Upper lobe of left lung (tissue), 4 donors: ENCODE data around the gene TTLL12.

Source experiments
- CTCF ChIP-seq, 6 experiments: fragments of 450-650 bp in 4 of 6; fragments of 200-600 bp in 2 of 6; sonication (generic) in 2 of 6; IDR thresholded peaks; one replicate each; pipeline ENCODE4 v1.5.1; 2016 to 2019; ENCODE audit warnings: antibody characterized with exemption in 6 of 6
- EP300 ChIP-seq, 4 donors: sonication (generic); formaldehyde crosslinking; IDR thresholded peaks; one replicate each; pipeline ENCODE4 v1.5.1; 2017; ENCODE audit warnings: antibody characterized with exemption in 4 of 4, control low read depth in 2 of 4
- POLR2A ChIP-seq, 4 donors: fragments of 450-650 bp; IDR thresholded peaks; one replicate each; pipeline ENCODE4 v1.5.1; 2016 to 2017; ENCODE audit warnings: antibody characterized with exemption in 4 of 4, mild to moderate bottlenecking in 2 of 4
- POLR2AphosphoS5 ChIP-seq, 2 donors: sonication (generic); formaldehyde crosslinking; IDR thresholded peaks; one replicate each; pipeline ENCODE4 v1.5.1; 2017; ENCODE audit warnings: antibody characterized with exemption in 2 of 2

GRCh38 chr22:43209523-43209890 is 22.6 kb upstream of the TTLL12 start:
- TF ChIP-seq POLR2A (IDR thresholded peaks at IDR 0.05) (no peak), CTCF (IDR thresholded peaks at IDR 0.05) (no peak), POLR2AphosphoS5 (IDR thresholded peaks at IDR 0.05) (no peak), EP300 (IDR thresholded peaks at IDR 0.05) (no peak)
